Activated T-helper 1 cell treated with anti-CD3 and anti-CD28 coated beads, Interleukin-2, amount 50 U/mL, for 16 hours (primary cell): ENCODE data around the gene FMNL2.

Experiments used
- DNase-seq, 2 donors: peaks; one replicate each; pipeline ENCODE4 v3.0.0-alpha.2; 2020; ENCODE audit warnings: low read depth in 1 of 2, low spot score in 1 of 2

The FMNL2 gene

DNA sequence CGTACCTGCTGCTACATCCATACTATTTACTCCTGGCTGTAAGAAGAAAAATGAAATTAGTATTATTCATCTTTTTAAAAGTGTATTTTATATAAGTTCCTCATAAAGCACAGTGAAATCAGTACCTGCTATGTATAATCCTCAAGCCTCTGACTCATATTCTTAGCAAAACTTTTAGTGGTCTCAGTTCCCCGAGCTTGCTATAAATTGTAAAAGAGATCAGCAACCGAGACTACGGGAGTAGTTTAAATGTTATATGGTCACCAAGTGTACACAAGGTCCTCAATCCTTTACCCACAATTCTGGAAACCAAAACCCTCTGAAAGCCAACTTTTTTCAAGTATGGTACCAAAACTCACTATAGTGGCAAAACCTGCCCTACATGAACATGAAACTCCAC, 358.1 kb downstream of the FMNL2 start:
- DNase-seq, result no peak

DNA sequence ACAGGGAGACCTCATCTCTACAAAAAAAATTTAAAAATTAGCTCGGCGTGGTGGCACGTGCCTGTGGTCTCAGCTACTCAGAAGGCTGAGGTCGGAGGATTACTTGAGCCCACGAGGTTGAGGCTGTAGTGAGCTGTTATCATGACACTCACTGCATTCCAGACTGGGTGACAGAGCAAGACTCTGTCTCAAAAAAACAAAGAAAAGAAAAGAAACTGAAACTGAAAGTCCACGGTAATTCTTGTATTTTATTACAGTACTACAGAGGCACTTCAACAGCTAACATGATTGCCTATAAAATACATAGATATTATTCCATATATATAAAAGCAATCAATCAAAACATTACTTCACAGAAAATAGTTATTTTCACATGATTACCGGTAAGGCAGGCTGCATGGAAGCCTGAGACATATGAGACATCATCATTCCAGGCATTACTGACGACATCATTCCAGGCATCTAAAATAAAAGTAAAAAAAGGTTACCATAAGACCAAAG, 359.2 kb downstream of the FMNL2 start:
- no peak for DNase-seq

DNA sequence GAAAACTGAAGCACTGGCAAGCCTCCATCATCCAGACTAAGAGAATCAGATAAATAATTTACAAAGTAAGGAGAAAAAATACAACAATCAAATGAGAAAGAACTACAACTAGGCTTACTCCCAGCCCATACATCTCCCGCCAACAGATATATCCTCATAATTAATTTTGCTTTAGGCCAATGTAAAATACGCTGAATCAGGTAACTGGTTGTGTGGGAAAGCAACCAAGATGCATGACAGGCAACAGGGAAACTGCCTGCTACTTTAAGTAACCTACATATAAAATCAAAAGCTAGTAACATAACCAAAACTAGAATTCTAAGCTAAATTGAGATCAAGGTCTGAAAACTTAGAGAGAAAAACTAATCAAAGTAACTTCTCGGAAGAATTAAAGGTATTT, 360.8 kb downstream of the FMNL2 start:
- no peak for DNase-seq

DNA sequence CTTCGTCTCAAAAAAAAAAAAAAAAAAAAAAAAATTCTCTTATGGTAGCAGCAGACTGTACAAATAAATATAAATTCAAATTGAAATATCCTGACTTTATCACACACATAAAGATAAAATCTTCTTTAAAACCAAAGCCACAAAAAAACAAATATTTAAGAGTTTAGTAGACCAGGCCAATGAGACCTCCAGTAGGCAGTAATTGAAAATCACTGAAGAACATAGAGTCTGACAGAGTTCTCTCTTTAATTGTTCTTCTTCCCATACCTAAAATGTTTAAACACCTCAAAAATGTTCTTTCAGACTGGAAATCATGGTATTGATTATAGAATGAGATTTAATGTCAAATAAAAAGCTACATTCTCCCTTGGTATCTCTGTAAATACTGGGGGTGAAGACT, 361.5 kb downstream of the FMNL2 start:
- DNase-seq, result no peak
